HepG2 (cell line): Measurements from ENCODE around the gene ZNF491. TPM values are rescaled to one million over a fixed set of nuclear protein-coding genes. Genes with fewer than 3 reads are reported as not detected.
A peak's percentile ranks its signal among the peaks of the same experiment; 100 is the strongest.

Source experiments
- BRCA1 ChIP-seq: sonication (generic); formaldehyde crosslinking; IDR thresholded peaks from 2 replicates; pipeline ENCODE4 v1.4.0; 2020; ENCODE audit warnings: missing genetic modification reagents
- CENPT ChIP-seq: sonication (generic); formaldehyde crosslinking; IDR thresholded peaks from 2 replicates; pipeline ENCODE4 v1.8.0; 2022; ENCODE audit warnings: low read depth, mild to moderate bottlenecking, moderate library complexity, missing genetic modification reagents
- ELK4 ChIP-seq: sonication (generic); formaldehyde crosslinking; IDR thresholded peaks from 2 replicates; pipeline ENCODE4 v1.9.0; 2021; ENCODE audit warnings: missing genetic modification reagents, borderline replicate concordance
- GABPB1 ChIP-seq: IDR thresholded peaks from 2 replicates; pipeline ENCODE4 v1.6.1; 2016; ENCODE audit warnings: mild to moderate bottlenecking, missing genetic modification reagents, moderate library complexity, missing compliant biosample characterization
- HNF4A ChIP-seq: sonication (generic); formaldehyde crosslinking; IDR thresholded peaks from 2 replicates; pipeline ENCODE4 v1.4.0; 2020; ENCODE audit warnings: missing genetic modification reagents
- KLF15 ChIP-seq: sonication (generic); formaldehyde crosslinking; IDR thresholded peaks from 2 replicates; pipeline ENCODE4 v1.8.1; 2023; ENCODE audit warnings: borderline replicate concordance, mild to moderate bottlenecking, inconsistent platforms, missing genetic modification reagents, mixed read lengths
- MBD4 ChIP-seq: IDR thresholded peaks from 2 replicates; pipeline ENCODE4 v1.6.1; 2012; ENCODE audit warnings: low read length, inconsistent platforms, borderline replicate concordance
- MED1 ChIP-seq: sonication (generic); formaldehyde crosslinking; IDR thresholded peaks from 2 replicates; pipeline ENCODE4 v1.4.0; 2020; ENCODE audit warnings: missing genetic modification reagents
- MTA1 ChIP-seq: sonication (generic); formaldehyde crosslinking; IDR thresholded peaks from 2 replicates; pipeline ENCODE4 v1.4.0; 2020; ENCODE audit warnings: missing genetic modification reagents, mild to moderate bottlenecking, borderline replicate concordance
- PBX2 ChIP-seq: IDR thresholded peaks from 2 replicates; pipeline ENCODE4 v1.6.1; 2016; ENCODE audit warnings: control low read depth
- POLR2G ChIP-seq: fragments of 200-400 bp; formaldehyde crosslinking; IDR thresholded peaks from 2 replicates; pipeline ENCODE4 v1.6.1; 2018; ENCODE audit warnings: mild to moderate bottlenecking, low read depth, low read length, moderate library complexity
- RAD21 ChIP-seq: fragments of 450-650 bp; formaldehyde crosslinking; IDR thresholded peaks from 2 replicates; pipeline ENCODE4 v1.5.0; 2020; ENCODE audit warnings: mild to moderate bottlenecking
- TRAFD1 ChIP-seq: sonication (generic); formaldehyde crosslinking; IDR thresholded peaks from 2 replicates; pipeline ENCODE4 v1.5.1; 2020; ENCODE audit warnings: missing genetic modification reagents, mild to moderate bottlenecking, borderline replicate concordance
- XBP1 ChIP-seq: sonication (generic); formaldehyde crosslinking; IDR thresholded peaks from 2 replicates; pipeline ENCODE4 v1.5.0; 2020; ENCODE audit warnings: missing genetic modification reagents
- ZMYM4 ChIP-seq: sonication (generic); formaldehyde crosslinking; IDR thresholded peaks from 2 replicates; pipeline ENCODE4 v1.8.1; 2023; ENCODE audit warnings: mild to moderate bottlenecking, missing genetic modification reagents
- ZNF121 ChIP-seq: sonication (generic); formaldehyde crosslinking; IDR thresholded peaks from 2 replicates; pipeline ENCODE4 v1.5.0; 2020; ENCODE audit warnings: mild to moderate bottlenecking, missing genetic modification reagents
- ZNF260 ChIP-seq: sonication (generic); formaldehyde crosslinking; IDR thresholded peaks from 2 replicates; pipeline ENCODE4 v1.4.0; 2020; ENCODE audit warnings: missing genetic modification reagents, low read depth, mild to moderate bottlenecking, borderline replicate concordance
- ZNF292 ChIP-seq: sonication (generic); formaldehyde crosslinking; IDR thresholded peaks from 2 replicates; pipeline ENCODE4 v1.8.1; 2022; ENCODE audit warnings: mild to moderate bottlenecking, low read depth, missing genetic modification reagents, borderline replicate concordance
- ZNF34 ChIP-seq: sonication (generic); formaldehyde crosslinking; IDR thresholded peaks from 2 replicates; pipeline ENCODE4 v1.4.0; 2020; ENCODE audit warnings: mild to moderate bottlenecking, missing genetic modification reagents, borderline replicate concordance
- ZNF558 ChIP-seq: sonication (generic); formaldehyde crosslinking; IDR thresholded peaks from 2 replicates; pipeline ENCODE4 v1.9.0; 2022; ENCODE audit warnings: mild to moderate bottlenecking, missing genetic modification reagents, borderline replicate concordance
- ZNF570 ChIP-seq: sonication (generic); formaldehyde crosslinking; IDR thresholded peaks from 2 replicates; pipeline ENCODE4 v1.4.0; 2020; ENCODE audit warnings: mild to moderate bottlenecking, missing genetic modification reagents, borderline replicate concordance
- ZNF672 ChIP-seq: sonication (generic); formaldehyde crosslinking; IDR thresholded peaks from 2 replicates; pipeline ENCODE4 v1.8.1; 2022; ENCODE audit warnings: missing genetic modification reagents
- ZNF775 ChIP-seq: sonication (generic); formaldehyde crosslinking; IDR thresholded peaks from 2 replicates; pipeline ENCODE4 v1.4.0; 2020; ENCODE audit warnings: missing genetic modification reagents, mild to moderate bottlenecking, moderate library complexity, borderline replicate concordance
- ZNF788 ChIP-seq: sonication (generic); formaldehyde crosslinking; IDR thresholded peaks from 2 replicates; pipeline ENCODE4 v1.5.0; 2020; ENCODE audit warnings: mild to moderate bottlenecking, missing genetic modification reagents, borderline replicate concordance
- polyA plus RNA-seq, 8 experiments: library from polyadenylated mRNA; depleted of rRNA in 3 of 8; stranded (reverse) in 7 of 8; unstranded in 1 of 8; fragments of >200 nt; fragmentation: Illumina TruSeq in 4 of 8; extraction: Trizol in 4 of 8; gene quantifications; 2 replicates each; pipeline versions ENCODE4 v1.2.1 to v1.2.3, GENCODE V29; 2011 to 2016; ENCODE audit warnings: low read depth in 4 of 8, missing spikeins in 1 of 8, mixed read lengths in 1 of 8; ENCODE audit not compliant: insufficient read depth in 1 of 8
- total RNA-seq, 5 experiments: library from RNA; depleted of rRNA; stranded (reverse); fragments of >200 nt; fragmentation: Illumina TruSeq; extraction: Trizol; gene quantifications; 2 replicates each; pipeline ENCODE4 v1.2.3, GENCODE V29; 2016; ENCODE audit warnings: low read depth in 1 of 5

The ZNF491 gene
- total and polyA plus RNA-seq, 2 of the 13 experiments (the other 11 are each of a cell fraction or from before 2014, with no cell fraction given): 0.57 to 2.2 TPM

- no peak for TF ChIP-seq MBD4
- peak; percentile 72 for TF ChIP-seq GABPB1 (CRISPR knock-in tag)
- TF ChIP-seq ZMYM4: 0 out of 2 replicates have a peak, but pooled peaks have one; percentile 27
- TF ChIP-seq CENPT (CRISPR knock-in tag): no peak
- TF ChIP-seq POLR2G: peak; percentile 71
- TF ChIP-seq ZNF570: no peak
- no peak for TF ChIP-seq HNF4A (CRISPR knock-in tag)
- peak; percentile 39; the same call in 1 of the 2 replicates for TF ChIP-seq ZNF292
- no peak for TF ChIP-seq ZNF121 (CRISPR knock-in tag)
- TF ChIP-seq TRAFD1: no peak
- no peak for TF ChIP-seq ZNF775 (CRISPR knock-in tag)
- no peak for TF ChIP-seq ZNF672 (CRISPR knock-in tag)
- TF ChIP-seq MED1 (CRISPR knock-in tag): peak; percentile 44; the same call in 1 of the 2 replicates
- no peak for TF ChIP-seq BRCA1 (CRISPR knock-in tag)
- no peak; the same call in 1 of the 2 replicates for TF ChIP-seq PBX2
- TF ChIP-seq ZNF788: peak; percentile 67; the same call in 1 of the 2 replicates
- TF ChIP-seq MTA1 (CRISPR knock-in tag): peak; percentile 84; the same call in 1 of the 2 replicates
- TF ChIP-seq ELK4: peak; percentile 47; the same call in 1 of the 2 replicates
- no peak for TF ChIP-seq XBP1 (CRISPR knock-in tag)
- TF ChIP-seq ZNF558: no peak; the same call in 1 of the 2 replicates
- no peak for TF ChIP-seq ZNF260 (CRISPR knock-in tag)
- peak; percentile 76; the same call in 1 of the 2 replicates for TF ChIP-seq KLF15 (CRISPR knock-in tag)
- no peak for TF ChIP-seq RAD21
- no peak for TF ChIP-seq ZNF34 (CRISPR knock-in tag)
Observed at GRCh38 chr19:11848594-11849469, 50.5 kb downstream of the ZNF491 start, which contains the start of gene ZNF439 (continued).
